GM12878 (cell line): ENCODE data around the gene LDB3. TPM values are rescaled to one million over a fixed set of nuclear protein-coding genes. Genes with fewer than 3 reads are reported as not detected.

Source experiments
- ATAC-seq: fragments of 200-7000 bp; cut with Tn5 transposase; 3 replicates; pipeline ENCODE4 v1.9.1; 2020; ENCODE audit warnings: mild to moderate bottlenecking, moderate library complexity
- BruUV-seq: library from RNA; stranded (reverse); fragments of 400-500 nt; replicated peaks from 2 replicates; lab custom pipeline; 2021; lab: Mats Ljungman, UMichigan
- CTCF ChIA-PET: fragments of 300-600 bp; sonication (Branson Sonifier 250); formaldehyde crosslinking; extraction: SDS; loops from one replicate; lab custom pipeline; 2021; ENCODE audit warnings: inconsistent platforms; lab: Yijun Ruan, JAX
- POLR2A ChIA-PET: fragments of 350-600 bp; formaldehyde crosslinking; extraction: SDS; loops from one replicate; lab custom pipeline; 2021; ENCODE audit warnings: inconsistent platforms; lab: Charles Lee
- RAD21 ChIA-PET: fragments of 300-600 bp; sonication (Branson Sonifier 250); formaldehyde crosslinking; loops from one replicate; lab custom pipeline; 2023; ENCODE audit warnings: antibody characterized with exemption; ENCODE audit not compliant: unreplicated experiment; lab: Charles Lee
- SMC1A ChIA-PET: fragments of 300-600 bp; sonication (Branson Sonifier 250); formaldehyde crosslinking; loops from one replicate; lab custom pipeline; 2023; ENCODE audit not compliant: unreplicated experiment, uncharacterized antibody; lab: Charles Lee
- DNase-seq: peaks from one replicate; pipeline ENCODE4 v3.0.0-alpha.2; 2011; ENCODE audit warnings: low read depth, low spot score
- FAIRE-seq: peaks from 3 replicates; lab custom pipeline; 2011; peaks lifted over from hg19 to GRCh38; lab: Jason Lieb, UNC
- H2AFZ ChIP-seq: 2 replicates; pipeline ENCODE4 v1.6.0; 2011; ENCODE audit warnings: low read depth, low read length, control low read depth; ENCODE audit not compliant: control insufficient read depth
- H3K27ac ChIP-seq: 2 replicates; pipeline ENCODE4 v1.5.1; 2011; ENCODE audit warnings: control low read depth; ENCODE audit not compliant: control insufficient read depth, insufficient read depth
- H3K27me3 ChIP-seq, 2 experiments: replicated peaks in 1 of 2; 2 replicates each; pipeline versions ENCODE4 v1.6.0 to v1.6.1; 2011; ENCODE audit warnings: low read length in 1 of 2; ENCODE audit not compliant: control insufficient read depth in 2 of 2, insufficient read depth in 2 of 2
- H3K36me3 ChIP-seq, 2 experiments: 2 replicates each; pipeline ENCODE4 v1.5.1; 2011; ENCODE audit warnings: low read length in 1 of 2; ENCODE audit not compliant: control insufficient read depth in 2 of 2, insufficient read depth in 2 of 2
- H3K4me1 ChIP-seq: 2 replicates; pipeline ENCODE4 v1.6.1; 2011; ENCODE audit warnings: mild to moderate bottlenecking, low read length, moderate library complexity, mixed read lengths; ENCODE audit not compliant: control insufficient read depth, insufficient read depth
- H3K4me2 ChIP-seq: 2 replicates; pipeline ENCODE4 v1.6.0; 2011; ENCODE audit warnings: control low read depth; ENCODE audit not compliant: control insufficient read depth, insufficient read depth
- H3K4me3 ChIP-seq: fragments of 200-600 bp; sonication (generic); 2 replicates; pipeline ENCODE4 v1.5.1; 2016
- H3K79me2 ChIP-seq: 2 replicates; pipeline ENCODE4 v1.6.0; 2011; ENCODE audit warnings: low read length; ENCODE audit not compliant: control insufficient read depth, insufficient read depth
- H3K9ac ChIP-seq: 2 replicates; pipeline ENCODE4 v1.8.0; 2011; ENCODE audit warnings: low read length, control low read depth, mixed read lengths; ENCODE audit not compliant: control insufficient read depth, insufficient read depth
- H3K9me3 ChIP-seq: replicated peaks from 3 replicates; pipeline ENCODE4 v1.5.1; 2011; ENCODE audit warnings: mild to moderate bottlenecking, low read length; ENCODE audit not compliant: control insufficient read depth, insufficient read depth
- H4K20me1 ChIP-seq: 2 replicates; pipeline ENCODE4 v1.6.0; 2011; ENCODE audit not compliant: control insufficient read depth, insufficient read depth
- EED ChIP-seq: sonication (generic); IDR thresholded peaks from 2 replicates; pipeline ENCODE4 v1.6.1; 2016; ENCODE audit warnings: antibody characterized with exemption, low read depth
- HDGF ChIP-seq: fragments of 450-650 bp; IDR thresholded peaks from 2 replicates; pipeline ENCODE4 v1.6.1; 2016; ENCODE audit warnings: antibody characterized with exemption
- NBN ChIP-seq: fragments of 450-650 bp; IDR thresholded peaks from 2 replicates; pipeline ENCODE4 v1.6.1; 2016
- NFIC ChIP-seq: IDR thresholded peaks from 2 replicates; pipeline ENCODE4 v1.6.1; 2012; ENCODE audit warnings: low read depth, mild to moderate bottlenecking, inconsistent platforms, low read length, moderate library complexity
- NR2C2 ChIP-seq: IDR thresholded peaks from 2 replicates; pipeline ENCODE4 v1.6.1; 2011; ENCODE audit warnings: borderline replicate concordance, low read depth; ENCODE audit not compliant: control insufficient read depth, insufficient read length
- SMC3 ChIP-seq: IDR thresholded peaks from 2 replicates; pipeline ENCODE4 v1.6.1; 2011; ENCODE audit warnings: low read length, improper control_type of control experiment, borderline replicate concordance
- SUZ12 ChIP-seq: fragments of 200-600 bp; sonication (generic); IDR thresholded peaks from one replicate; pipeline ENCODE4 v1.6.1; 2018; ENCODE audit warnings: antibody characterized with exemption, mild to moderate bottlenecking; ENCODE audit not compliant: unreplicated experiment
- ZNF622 ChIP-seq: fragments of 450-650 bp; IDR thresholded peaks from 2 replicates; pipeline ENCODE4 v1.6.1; 2017; ENCODE audit warnings: mild to moderate bottlenecking, inconsistent platforms
- WGBS: methylation state at CpG from one replicate; pipeline ENCODE4 v1.1.6; 2016; ENCODE audit warnings: low lambda C conversion rate; ENCODE audit not compliant: insufficient replicate concordance, insufficient coverage; ENCODE audit errors: missing lambda C conversion rate; 5-methylcytosine and 5-hydroxymethylcytosine counted together
- in situ Hi-C: fragments of 300-500 bp; cut with MboI; formaldehyde crosslinking; loops from 9 replicates; pipeline ENCODE4 v1.14.3; 2018; ENCODE audit warnings: mixed read lengths
- intact Hi-C: fragments of 100-400 bp; cut with micrococcal nuclease; formaldehyde crosslinking; loops from one replicate; pipeline ENCODE4 v1.14.2; 2022; ENCODE audit not compliant: unreplicated experiment
- polyA plus RNA-seq, 11 experiments: library from polyadenylated mRNA; depleted of rRNA in 4 of 11; unstranded in 6 of 11; stranded (reverse) in 5 of 11; fragments of >200 nt; fragmentation: Nextera tagmentation in 4 of 11; fragmentation: Illumina TruSeq in 1 of 11; extraction: Ambion mirVana in 4 of 11; extraction: Trizol in 1 of 11; gene quantifications; 1 replicate in 1 of 11; 2 replicates in 10 of 11; pipeline versions ENCODE4 v1.2.1 to v1.2.3, GENCODE V29; 2011 to 2016; ENCODE audit warnings: inconsistent platforms in 2 of 11, missing spikeins in 2 of 11, low read depth in 1 of 11
- total RNA-seq, 4 experiments: library from RNA; depleted of rRNA in 3 of 4; stranded (reverse); fragments of >200 nt in 3 of 4; fragmentation: Illumina TruSeq in 1 of 4; extraction: Trizol in 1 of 4; gene quantifications; 2 replicates each; pipeline versions ENCODE4 v1.2.1 to v1.2.3, GENCODE V29; 2013 to 2021
- TF ChIP-seq, protein P1 (sequence below), 3 experiments: IDR thresholded peaks in 2 of 3; conservative IDR thresholded peaks in 1 of 3; 2 replicates each; pipeline ENCODE4 v1.5.1; 2011; ENCODE audit warnings: low read depth in 3 of 3, low read length in 3 of 3, mild to moderate bottlenecking in 3 of 3, control low read depth in 2 of 3, moderate library complexity in 2 of 3, inconsistent platforms in 1 of 3, mixed read lengths in 1 of 3; ENCODE audit not compliant: control insufficient read depth in 2 of 3, insufficient read depth in 1 of 3; ENCODE audit errors: extremely low read depth in 1 of 3

Gene LDB3
- total and polyA plus RNA-seq, 10 of the 15 experiments (the other 5 are each of a cell fraction or from before 2014, with no cell fraction given), result 0.02 to 0.07 (median 0.04) TPM; not detected in 1

DNA sequence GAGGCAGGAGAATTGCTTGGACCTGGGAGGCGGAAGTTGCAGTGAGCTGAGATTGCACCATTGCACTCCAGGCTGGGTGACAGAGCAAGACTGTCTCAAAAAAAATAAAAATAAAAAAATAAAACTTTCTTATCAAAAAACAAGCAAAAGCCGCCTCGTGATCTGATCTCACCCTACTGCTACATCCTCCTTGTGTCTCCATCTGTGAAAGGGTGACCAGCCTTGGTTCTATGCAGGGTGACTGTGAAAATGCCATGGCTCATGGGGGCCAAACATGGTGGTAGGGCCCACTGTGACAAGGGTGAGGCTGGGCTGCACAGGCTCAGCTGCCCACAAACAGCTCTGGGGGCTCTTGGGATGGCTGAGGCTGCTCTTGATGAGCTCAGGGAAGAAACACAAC lies 14.9 kb upstream of the LDB3 start (continued):
- TF ChIP-seq EED, result no peak

DNA sequence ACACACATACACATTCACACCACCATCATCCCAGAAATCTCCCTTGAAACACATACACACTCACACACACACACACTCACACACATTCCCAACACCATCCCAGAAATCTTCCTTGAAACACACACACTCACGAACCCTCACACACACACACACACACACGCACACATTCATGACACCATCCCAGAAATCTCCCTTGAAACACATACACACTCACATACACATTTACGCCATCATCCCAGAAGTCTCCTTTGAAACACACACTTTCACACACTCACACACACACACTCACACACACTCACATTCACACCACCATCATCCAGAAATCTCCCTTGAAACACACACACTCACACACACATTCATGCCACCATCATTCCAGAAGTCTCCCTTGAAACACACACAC lies 14.3 kb upstream of the LDB3 start:
- in situ Hi-C loops (no loop called here), intact Hi-C loops (no loop called here)
- TF ChIP-seq HDGF (0 out of 2 replicates have a peak, but pooled peaks have one; percentile 17), SUZ12 (no peak), ZNF622 (no peak), NR2C2 (no peak), NBN (peak; percentile 39; the same call in 1 of the 2 replicates), NFIC (no peak), SMC3 (no peak)
- TF ChIP-seq, protein P1, sequence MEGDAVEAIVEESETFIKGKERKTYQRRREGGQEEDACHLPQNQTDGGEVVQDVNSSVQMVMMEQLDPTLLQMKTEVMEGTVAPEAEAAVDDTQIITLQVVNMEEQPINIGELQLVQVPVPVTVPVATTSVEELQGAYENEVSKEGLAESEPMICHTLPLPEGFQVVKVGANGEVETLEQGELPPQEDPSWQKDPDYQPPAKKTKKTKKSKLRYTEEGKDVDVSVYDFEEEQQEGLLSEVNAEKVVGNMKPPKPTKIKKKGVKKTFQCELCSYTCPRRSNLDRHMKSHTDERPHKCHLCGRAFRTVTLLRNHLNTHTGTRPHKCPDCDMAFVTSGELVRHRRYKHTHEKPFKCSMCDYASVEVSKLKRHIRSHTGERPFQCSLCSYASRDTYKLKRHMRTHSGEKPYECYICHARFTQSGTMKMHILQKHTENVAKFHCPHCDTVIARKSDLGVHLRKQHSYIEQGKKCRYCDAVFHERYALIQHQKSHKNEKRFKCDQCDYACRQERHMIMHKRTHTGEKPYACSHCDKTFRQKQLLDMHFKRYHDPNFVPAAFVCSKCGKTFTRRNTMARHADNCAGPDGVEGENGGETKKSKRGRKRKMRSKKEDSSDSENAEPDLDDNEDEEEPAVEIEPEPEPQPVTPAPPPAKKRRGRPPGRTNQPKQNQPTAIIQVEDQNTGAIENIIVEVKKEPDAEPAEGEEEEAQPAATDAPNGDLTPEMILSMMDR (IDR thresholded peaks at IDR 0.05 in 2 of 3, conservative IDR thresholded peaks at IDR 0.05 in 1 of 3; ENCODE audit: control insufficient read depth in 2 of 3, extremely low read depth in 1 of 3, insufficient read depth in 1 of 3, low read depth in 3 of 3, low read length in 3 of 3), result no peak
- RAD21 ChIA-PET, result no interaction called here
- BruUV-seq, result no TSS peak
- POLR2A ChIA-PET, result no interaction called here
- CTCF ChIA-PET, result interaction anchor here (1.1 kb wide), 1 partner anchor 11 kb away, joined by 3 read pairs; no protein-coding TSS in a partner anchor
- Histone ChIP-seq H3K79me2 (no peaks in the 10 kb centered on the region), H3K4me3 (no peak overlapping the region), H3K27ac (no peak overlapping the region), H3K4me1 (no peaks in the 10 kb centered on the region), H4K20me1 (no peaks in the 10 kb centered on the region; the same call in 1 of the 2 replicates), H3K9me3 (no peaks in the 10 kb centered on the region), H3K36me3 (no peaks in the 10 kb centered on the region), H3K27me3 (no peaks in the 10 kb centered on the region; a peak in 1 of 4 replicates), H3K9ac (no peak overlapping the region), H3K4me2 (no peak overlapping the region), H2AFZ (no peak overlapping the region)
- DNase-seq (no peak), FAIRE-seq (no peak), ATAC-seq (no peak)
- SMC1A ChIA-PET, result no interaction called here
- 56% methylated on average over 3 of the region's 3 CpGs for WGBS
